ENCODE results near the gene SH3GLB2.

SH3GLB2 gene

DNA sequence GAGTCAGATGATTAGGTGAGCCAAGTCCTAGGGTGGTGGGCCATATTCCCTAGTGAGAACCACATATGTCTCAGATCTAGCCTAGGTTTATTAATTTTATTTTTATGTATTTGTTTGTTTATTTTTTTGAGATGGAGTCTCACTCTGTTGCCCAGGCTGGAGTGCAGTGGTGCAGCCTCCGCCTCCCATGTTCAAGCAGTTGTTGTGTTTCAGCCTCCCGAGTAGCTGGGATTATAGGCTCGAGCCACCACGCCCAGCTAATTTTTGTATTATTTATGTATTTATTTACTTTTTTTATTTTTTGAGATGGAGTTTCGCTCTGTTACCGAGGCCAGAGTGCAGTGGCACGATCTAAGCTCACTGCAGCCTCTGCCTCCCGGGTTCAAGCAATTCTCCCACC, 44.6 kb downstream of the SH3GLB2 start:
- no peak for TF ChIP-seq ZNF70 (CRISPR knock-in tag; IDR thresholded peaks at IDR 0.05)
- TF ChIP-seq, protein P1, sequence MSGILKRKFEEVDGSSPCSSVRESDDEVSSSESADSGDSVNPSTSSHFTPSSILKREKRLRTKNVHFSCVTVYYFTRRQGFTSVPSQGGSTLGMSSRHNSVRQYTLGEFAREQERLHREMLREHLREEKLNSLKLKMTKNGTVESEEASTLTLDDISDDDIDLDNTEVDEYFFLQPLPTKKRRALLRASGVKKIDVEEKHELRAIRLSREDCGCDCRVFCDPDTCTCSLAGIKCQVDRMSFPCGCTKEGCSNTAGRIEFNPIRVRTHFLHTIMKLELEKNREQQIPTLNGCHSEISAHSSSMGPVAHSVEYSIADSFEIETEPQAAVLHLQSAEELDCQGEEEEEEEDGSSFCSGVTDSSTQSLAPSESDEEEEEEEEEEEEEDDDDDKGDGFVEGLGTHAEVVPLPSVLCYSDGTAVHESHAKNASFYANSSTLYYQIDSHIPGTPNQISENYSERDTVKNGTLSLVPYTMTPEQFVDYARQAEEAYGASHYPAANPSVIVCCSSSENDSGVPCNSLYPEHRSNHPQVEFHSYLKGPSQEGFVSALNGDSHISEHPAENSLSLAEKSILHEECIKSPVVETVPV (CRISPR knock-in tag; IDR thresholded peaks at IDR 0.05): no peak
- TF ChIP-seq, protein P2, sequence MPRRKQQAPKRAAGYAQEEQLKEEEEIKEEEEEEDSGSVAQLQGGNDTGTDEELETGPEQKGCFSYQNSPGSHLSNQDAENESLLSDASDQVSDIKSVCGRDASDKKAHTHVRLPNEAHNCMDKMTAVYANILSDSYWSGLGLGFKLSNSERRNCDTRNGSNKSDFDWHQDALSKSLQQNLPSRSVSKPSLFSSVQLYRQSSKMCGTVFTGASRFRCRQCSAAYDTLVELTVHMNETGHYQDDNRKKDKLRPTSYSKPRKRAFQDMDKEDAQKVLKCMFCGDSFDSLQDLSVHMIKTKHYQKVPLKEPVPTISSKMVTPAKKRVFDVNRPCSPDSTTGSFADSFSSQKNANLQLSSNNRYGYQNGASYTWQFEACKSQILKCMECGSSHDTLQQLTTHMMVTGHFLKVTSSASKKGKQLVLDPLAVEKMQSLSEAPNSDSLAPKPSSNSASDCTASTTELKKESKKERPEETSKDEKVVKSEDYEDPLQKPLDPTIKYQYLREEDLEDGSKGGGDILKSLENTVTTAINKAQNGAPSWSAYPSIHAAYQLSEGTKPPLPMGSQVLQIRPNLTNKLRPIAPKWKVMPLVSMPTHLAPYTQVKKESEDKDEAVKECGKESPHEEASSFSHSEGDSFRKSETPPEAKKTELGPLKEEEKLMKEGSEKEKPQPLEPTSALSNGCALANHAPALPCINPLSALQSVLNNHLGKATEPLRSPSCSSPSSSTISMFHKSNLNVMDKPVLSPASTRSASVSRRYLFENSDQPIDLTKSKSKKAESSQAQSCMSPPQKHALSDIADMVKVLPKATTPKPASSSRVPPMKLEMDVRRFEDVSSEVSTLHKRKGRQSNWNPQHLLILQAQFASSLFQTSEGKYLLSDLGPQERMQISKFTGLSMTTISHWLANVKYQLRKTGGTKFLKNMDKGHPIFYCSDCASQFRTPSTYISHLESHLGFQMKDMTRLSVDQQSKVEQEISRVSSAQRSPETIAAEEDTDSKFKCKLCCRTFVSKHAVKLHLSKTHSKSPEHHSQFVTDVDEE (CRISPR knock-in tag; IDR thresholded peaks at IDR 0.05): no peak
- TF ChIP-seq ZFP3 (CRISPR knock-in tag; IDR thresholded peaks at IDR 0.05): no peak
- no peak for TF ChIP-seq ZNF8 (CRISPR knock-in tag; IDR thresholded peaks at IDR 0.05)
- no peak for ATAC-seq

DNA sequence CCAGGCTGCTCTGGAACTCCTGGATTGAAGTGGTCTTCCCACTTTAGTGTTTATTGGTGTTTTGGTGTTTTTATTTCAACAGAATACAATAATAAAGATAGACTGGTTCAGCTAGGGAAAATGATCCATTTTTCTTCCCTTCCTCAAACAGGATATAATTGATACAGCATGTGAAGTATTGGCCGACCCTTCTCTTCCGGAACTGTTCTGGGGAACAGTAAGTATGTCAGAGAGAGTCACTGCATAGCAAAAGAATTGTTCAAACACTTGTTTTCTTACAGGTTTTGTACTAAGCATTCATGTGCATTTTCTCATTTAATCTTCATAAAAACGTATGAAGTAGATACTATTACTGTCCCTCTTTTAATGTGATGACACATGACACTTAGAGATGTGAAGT, 49.0 kb downstream of the SH3GLB2 start:
- TF ChIP-seq, protein P1 (CRISPR knock-in tag; IDR thresholded peaks at IDR 0.05): no peak
- TF ChIP-seq, protein P2 (CRISPR knock-in tag; IDR thresholded peaks at IDR 0.05): no peak
- TF ChIP-seq ZFP3 (CRISPR knock-in tag; IDR thresholded peaks at IDR 0.05): no peak
- no peak for TF ChIP-seq RARB (CRISPR knock-in tag; IDR thresholded peaks at IDR 0.05)
- no peak for TF ChIP-seq TCF4 (CRISPR knock-in tag; IDR thresholded peaks at IDR 0.05; ENCODE audit: borderline replicate concordance)
- no peak for TF ChIP-seq ZNF8 (CRISPR knock-in tag; IDR thresholded peaks at IDR 0.05)
- TF ChIP-seq TOX (CRISPR knock-in tag; IDR thresholded peaks at IDR 0.05; ENCODE audit: borderline replicate concordance): no peak
- TF ChIP-seq OSR1 (CRISPR knock-in tag; IDR thresholded peaks at IDR 0.05): no peak
- TF ChIP-seq ZC3H10 (CRISPR knock-in tag; IDR thresholded peaks at IDR 0.05): no peak
- TF ChIP-seq ARNTL (CRISPR knock-in tag; IDR thresholded peaks at IDR 0.05; ENCODE audit: borderline replicate concordance, low read depth): no peak
- TF ChIP-seq GLIS3 (CRISPR knock-in tag; IDR thresholded peaks at IDR 0.05): no peak
- TF ChIP-seq, protein P3, sequence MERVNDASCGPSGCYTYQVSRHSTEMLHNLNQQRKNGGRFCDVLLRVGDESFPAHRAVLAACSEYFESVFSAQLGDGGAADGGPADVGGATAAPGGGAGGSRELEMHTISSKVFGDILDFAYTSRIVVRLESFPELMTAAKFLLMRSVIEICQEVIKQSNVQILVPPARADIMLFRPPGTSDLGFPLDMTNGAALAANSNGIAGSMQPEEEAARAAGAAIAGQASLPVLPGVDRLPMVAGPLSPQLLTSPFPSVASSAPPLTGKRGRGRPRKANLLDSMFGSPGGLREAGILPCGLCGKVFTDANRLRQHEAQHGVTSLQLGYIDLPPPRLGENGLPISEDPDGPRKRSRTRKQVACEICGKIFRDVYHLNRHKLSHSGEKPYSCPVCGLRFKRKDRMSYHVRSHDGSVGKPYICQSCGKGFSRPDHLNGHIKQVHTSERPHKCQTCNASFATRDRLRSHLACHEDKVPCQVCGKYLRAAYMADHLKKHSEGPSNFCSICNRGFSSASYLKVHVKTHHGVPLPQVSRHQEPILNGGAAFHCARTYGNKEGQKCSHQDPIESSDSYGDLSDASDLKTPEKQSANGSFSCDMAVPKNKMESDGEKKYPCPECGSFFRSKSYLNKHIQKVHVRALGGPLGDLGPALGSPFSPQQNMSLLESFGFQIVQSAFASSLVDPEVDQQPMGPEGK (CRISPR knock-in tag; IDR thresholded peaks at IDR 0.05; ENCODE audit: borderline replicate concordance): no peak
- TF ChIP-seq ZFP30 (CRISPR knock-in tag; IDR thresholded peaks at IDR 0.05): no peak
- no peak for ATAC-seq

DNA sequence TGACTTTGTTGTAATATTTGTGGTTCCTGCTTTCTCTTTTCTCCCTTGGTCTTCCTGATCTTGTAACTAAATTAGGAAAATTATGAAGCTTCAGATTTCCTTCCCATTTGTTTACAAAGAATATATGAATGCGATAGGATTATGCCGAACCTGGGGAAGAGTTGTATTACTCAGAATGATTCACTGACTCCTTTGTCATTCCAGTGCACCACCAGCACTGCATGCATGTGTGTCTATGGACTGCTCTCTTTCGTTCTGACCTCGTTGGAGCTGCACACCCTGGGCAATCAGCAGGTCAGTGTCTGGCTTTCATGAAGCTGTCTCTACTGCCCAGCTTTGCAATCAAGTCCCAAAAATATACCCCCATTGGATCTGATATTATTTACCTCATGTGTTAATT, 55.2 kb downstream of the SH3GLB2 start:
- peak; percentile 97 for ATAC-seq
- TF ChIP-seq, protein P3 (CRISPR knock-in tag; IDR thresholded peaks at IDR 0.05; ENCODE audit: borderline replicate concordance): no peak
- TF ChIP-seq OSR1 (CRISPR knock-in tag; IDR thresholded peaks at IDR 0.05): no peak
- TF ChIP-seq ZNF565 (CRISPR knock-in tag; conservative IDR thresholded peaks at IDR 0.05; ENCODE audit: low read depth): no peak
- no peak for TF ChIP-seq ISL1 (CRISPR knock-in tag; IDR thresholded peaks at IDR 0.05)
- no peak for TF ChIP-seq TOX (CRISPR knock-in tag; IDR thresholded peaks at IDR 0.05; ENCODE audit: borderline replicate concordance)
- no peak for TF ChIP-seq ESRRG (CRISPR knock-in tag; IDR thresholded peaks at IDR 0.05)
- TF ChIP-seq, protein P4, sequence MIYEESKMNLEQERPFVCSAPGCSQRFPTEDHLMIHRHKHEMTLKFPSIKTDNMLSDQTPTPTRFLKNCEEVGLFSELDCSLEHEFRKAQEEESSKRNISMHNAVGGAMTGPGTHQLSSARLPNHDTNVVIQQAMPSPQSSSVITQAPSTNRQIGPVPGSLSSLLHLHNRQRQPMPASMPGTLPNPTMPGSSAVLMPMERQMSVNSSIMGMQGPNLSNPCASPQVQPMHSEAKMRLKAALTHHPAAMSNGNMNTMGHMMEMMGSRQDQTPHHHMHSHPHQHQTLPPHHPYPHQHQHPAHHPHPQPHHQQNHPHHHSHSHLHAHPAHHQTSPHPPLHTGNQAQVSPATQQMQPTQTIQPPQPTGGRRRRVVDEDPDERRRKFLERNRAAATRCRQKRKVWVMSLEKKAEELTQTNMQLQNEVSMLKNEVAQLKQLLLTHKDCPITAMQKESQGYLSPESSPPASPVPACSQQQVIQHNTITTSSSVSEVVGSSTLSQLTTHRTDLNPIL (CRISPR knock-in tag; IDR thresholded peaks at IDR 0.05; ENCODE audit: low read depth): no peak
- no peak for TF ChIP-seq GLIS3 (CRISPR knock-in tag; IDR thresholded peaks at IDR 0.05)
- no peak for TF ChIP-seq ZC3H10 (CRISPR knock-in tag; IDR thresholded peaks at IDR 0.05)
- TF ChIP-seq SNAI2 (CRISPR knock-in tag; IDR thresholded peaks at IDR 0.05): no peak
- TF ChIP-seq, protein P1 (CRISPR knock-in tag; IDR thresholded peaks at IDR 0.05): no peak
